ENCODE measurements around the gene FOXC1.

GRCh38 chr6:1597924-1598323 lies 11.8 kb upstream of the FOXC1 start:
- TF ChIP-seq CTCF (IDR thresholded peaks at IDR 0.05; ENCODE audit: low read depth, low read length) = no peak
- no peak for TF ChIP-seq POLR2A (IDR thresholded peaks at IDR 0.05; ENCODE audit: extremely low read depth, insufficient read length)

All from NB4 (cell line).